Loucy (cell line): ENCODE measurements around the gene SLC13A4.
"Not testable (repeated sequence)": the region's sequence is repeated elsewhere in the genome, so short reads cannot be mapped to it uniquely, and the experiment has no call there.

Experiments
- H2AFZ ChIP-seq: fragments of 200-600 bp; sonication (generic); 2 replicates; pipeline ENCODE4 v1.6.0; 2016; ENCODE audit warnings: antibody characterized with exemption, mild to moderate bottlenecking, low read length, moderate library complexity
- H3F3A ChIP-seq: fragments of 200-600 bp; 2 replicates; pipeline ENCODE4 v1.6.0; 2016; ENCODE audit warnings: antibody characterized with exemption, low read depth, mild to moderate bottlenecking
- H3K27me3 ChIP-seq: fragments of 200-600 bp; sonication (generic); 2 replicates; pipeline ENCODE4 v1.6.1; 2014; ENCODE audit warnings: low read length, mild to moderate bottlenecking; ENCODE audit not compliant: insufficient read depth, poor library complexity, severe bottlenecking
- H3K36me3 ChIP-seq: fragments of 200-600 bp; sonication (generic); 2 replicates; pipeline ENCODE4 v1.6.1; 2016; ENCODE audit warnings: low read length; ENCODE audit not compliant: insufficient read depth
- H3K4me1 ChIP-seq: fragments of 200-600 bp; sonication (generic); 2 replicates; pipeline ENCODE4 v1.5.1; 2014; ENCODE audit warnings: low read length, mild to moderate bottlenecking; ENCODE audit not compliant: insufficient read depth, poor library complexity, severe bottlenecking
- H3K4me2 ChIP-seq: fragments of 200-600 bp; sonication (generic); 2 replicates; pipeline ENCODE4 v1.6.0; 2014; ENCODE audit warnings: antibody characterized with exemption, low read length, low read depth, mild to moderate bottlenecking; ENCODE audit not compliant: poor library complexity, severe bottlenecking
- H3K4me3 ChIP-seq: fragments of 200-600 bp; sonication (generic); 2 replicates; pipeline ENCODE4 v1.5.1; 2014; ENCODE audit warnings: low read length, mild to moderate bottlenecking, mixed read lengths; ENCODE audit not compliant: poor library complexity, severe bottlenecking
- H3K79me2 ChIP-seq: fragments of 200-600 bp; sonication (generic); 2 replicates; pipeline ENCODE4 v1.6.1; 2014; ENCODE audit warnings: low read length; ENCODE audit not compliant: insufficient read depth
- H3K9ac ChIP-seq: fragments of 200-600 bp; sonication (generic); 2 replicates; pipeline ENCODE4 v1.6.0; 2014; ENCODE audit warnings: mild to moderate bottlenecking, low read depth, low read length, moderate library complexity; ENCODE audit not compliant: poor library complexity, severe bottlenecking
- H3K9me2 ChIP-seq: fragments of 200-600 bp; sonication (generic); replicated peaks from 2 replicates; pipeline ENCODE4 v1.6.1; 2016; ENCODE audit warnings: low read depth, low read length, mixed read lengths
- H3K9me3 ChIP-seq: fragments of 200-600 bp; sonication (generic); 2 replicates; pipeline ENCODE4 v1.6.1; 2014; ENCODE audit warnings: mild to moderate bottlenecking, antibody characterized with exemption, low read length, low read depth; ENCODE audit not compliant: insufficient read depth
- H4K20me1 ChIP-seq: fragments of 200-600 bp; sonication (generic); 2 replicates; pipeline ENCODE4 v1.6.0; 2014; ENCODE audit warnings: antibody characterized with exemption, low read length, mild to moderate bottlenecking; ENCODE audit not compliant: insufficient read depth, poor library complexity, severe bottlenecking
- CTCF ChIP-seq: fragments of 200-600 bp; sonication (generic); conservative IDR thresholded peaks from 2 replicates; pipeline ENCODE4 v1.5.1; 2014; ENCODE audit warnings: mild to moderate bottlenecking, antibody characterized with exemption, low read length
- EZH2phosphoT487 ChIP-seq: fragments of 200-600 bp; IDR thresholded peaks from 2 replicates; pipeline ENCODE4 v1.6.1; 2018; ENCODE audit warnings: antibody characterized with exemption, mild to moderate bottlenecking, moderate library complexity, borderline replicate concordance

SLC13A4 gene

DNA sequence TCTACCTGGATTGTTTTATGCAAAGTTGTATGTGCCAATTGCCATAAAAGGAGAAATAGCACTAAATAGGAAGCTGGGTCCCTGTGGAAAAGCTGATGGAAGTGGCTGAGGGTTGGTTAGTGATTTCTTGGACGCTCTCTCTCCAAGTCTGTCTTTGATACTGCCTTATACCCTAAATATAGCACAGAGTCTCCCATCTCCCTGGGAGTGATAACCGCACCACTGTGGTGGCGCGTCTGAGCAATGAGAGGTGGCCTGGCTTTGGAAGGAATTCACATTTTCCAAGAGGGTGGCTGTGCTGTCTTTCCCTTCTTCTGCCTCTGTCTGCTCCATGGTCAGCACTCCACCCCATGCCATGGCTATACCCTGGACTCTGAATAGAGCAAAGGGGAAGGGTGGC, 34.4 kb downstream of the SLC13A4 start:
- TF ChIP-seq EZH2phosphoT487 (no peak), CTCF (no peak)
- no peak overlapping the region for H3K4me2 ChIP-seq
- H3K27me3 ChIP-seq, result no peaks in the 10 kb centered on the region
- no peaks in the 10 kb centered on the region for H3K9me2 ChIP-seq
- no peaks in the 10 kb centered on the region for H4K20me1 ChIP-seq
- H3F3A ChIP-seq, result no peaks in the 10 kb centered on the region
- H2AFZ ChIP-seq, result no peak overlapping the region
- no peak overlapping the region for H3K9ac ChIP-seq
- no peaks in the 10 kb centered on the region for H3K9me3 ChIP-seq
- H3K4me3 ChIP-seq, result no peak overlapping the region
- no peaks in the 10 kb centered on the region for H3K79me2 ChIP-seq
- no peaks in the 10 kb centered on the region for H3K36me3 ChIP-seq
- H3K4me1 ChIP-seq, result no peaks in the 10 kb centered on the region

GRCh38 chr7:135692606-135693005, 35.4 kb downstream of the SLC13A4 start:
- not testable (repeated sequence) for H4K20me1 ChIP-seq, H3K4me1 ChIP-seq, H3K9ac ChIP-seq, H3K79me2 ChIP-seq, H3K9me2 ChIP-seq, H3K4me3 ChIP-seq, H3K27me3 ChIP-seq, H3K36me3 ChIP-seq, H2AFZ ChIP-seq, H3K9me3 ChIP-seq, H3K4me2 ChIP-seq, H3F3A ChIP-seq

DNA sequence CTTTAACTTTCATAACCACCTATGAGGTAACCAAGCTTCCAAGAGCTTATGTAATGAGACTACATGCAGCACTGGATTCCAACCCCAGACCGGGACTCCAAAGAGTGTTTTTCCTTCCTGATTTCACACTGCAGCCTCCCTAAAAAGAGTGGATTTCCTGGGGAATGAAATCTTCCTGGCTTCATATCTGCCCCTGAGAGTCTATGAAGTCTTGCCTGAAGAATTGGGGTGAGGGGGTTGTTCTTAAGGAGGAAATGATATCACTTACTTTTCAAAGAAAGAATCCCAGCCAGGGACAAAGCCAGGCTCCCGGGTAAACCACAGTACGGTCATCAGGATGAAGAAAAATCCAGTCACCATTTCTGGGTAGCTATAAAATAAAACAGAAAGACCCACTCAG, 35.9 kb downstream of the SLC13A4 start:
- Histone ChIP-seq H3K9ac (no peak overlapping the region), H2AFZ (no peak overlapping the region), H3K4me2 (no peak overlapping the region), H3K27me3 (no peaks in the 10 kb centered on the region), H3K4me3 (no peak overlapping the region), H3K79me2 (no peaks in the 10 kb centered on the region), H3K36me3 (no peaks in the 10 kb centered on the region), H4K20me1 (no peaks in the 10 kb centered on the region), H3F3A (no peaks in the 10 kb centered on the region), H3K9me2 (no peaks in the 10 kb centered on the region), H3K9me3 (no peaks in the 10 kb centered on the region), H3K4me1 (no peaks in the 10 kb centered on the region)
- TF ChIP-seq EZH2phosphoT487 (no peak), CTCF (no peak)

DNA sequence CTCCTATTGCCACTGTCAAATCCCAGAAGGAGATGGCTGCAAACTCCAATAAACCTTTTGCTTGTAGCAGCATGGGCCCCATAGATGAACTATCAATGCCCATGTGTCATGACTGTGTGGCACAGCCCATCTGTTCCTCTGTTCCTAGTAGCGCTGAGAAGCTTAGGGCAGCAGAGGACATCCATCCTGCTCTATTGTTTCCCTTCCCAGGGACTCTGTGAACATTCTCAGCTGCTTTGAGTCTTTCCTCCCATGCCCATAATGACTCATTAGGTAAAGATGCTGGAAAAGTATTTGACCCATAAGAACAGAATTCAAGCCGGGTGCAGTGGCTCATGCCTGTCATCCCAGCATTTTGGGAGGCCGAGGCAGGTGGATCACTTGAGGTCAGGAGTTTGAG, 37.4 kb downstream of the SLC13A4 start:
- Histone ChIP-seq H3K9ac (no peak overlapping the region), H3F3A (no peaks in the 10 kb centered on the region), H3K36me3 (no peaks in the 10 kb centered on the region), H3K27me3 (no peaks in the 10 kb centered on the region), H3K9me3 (no peaks in the 10 kb centered on the region), H2AFZ (no peak overlapping the region), H3K4me3 (no peak overlapping the region), H3K79me2 (no peaks in the 10 kb centered on the region), H3K4me2 (no peak overlapping the region), H4K20me1 (no peaks in the 10 kb centered on the region), H3K9me2 (no peaks in the 10 kb centered on the region), H3K4me1 (no peaks in the 10 kb centered on the region)
- TF ChIP-seq EZH2phosphoT487 (no peak), CTCF (no peak)
